ENCODE results near the gene UBN1.

GRCh38 chr16:4820652-4821051 lies 26.6 kb upstream of the UBN1 start:
- TF ChIP-seq CTCF (IDR thresholded peaks at IDR 0.05), result no peak
- TF ChIP-seq POLR2A (IDR thresholded peaks at IDR 0.05), result no peak
